ENCODE data around the gene BEX5. TPM values are rescaled to one million over a fixed set of nuclear protein-coding genes. Genes with fewer than 3 reads are reported as not detected.

The BEX5 gene
- total and polyA plus RNA-seq, 2 donors (not counting 3 experiments of a cell fraction or from before 2014, with no cell fraction given), result 0.88 TPM; not detected in 1

- no peak for TF ChIP-seq MYC (IDR thresholded peaks at IDR 0.05; ENCODE audit: low read depth, low read length)
- TF ChIP-seq CTCF (IDR thresholded peaks at IDR 0.05; ENCODE audit: extremely low read depth in 1 of 2, insufficient read depth in 1 of 2, low read depth in 1 of 2, low read length in 2 of 2), result peak in 1 of 2 donors; percentile 6
- Histone ChIP-seq H3K4me3 (replicated peaks in 1 of 3; ENCODE audit: insufficient read depth in 1 of 3, low read depth in 1 of 3, low read length in 3 of 3) (no peak overlapping the region), H3K27ac (ENCODE audit: insufficient read depth, low read depth, low read length) (no peak overlapping the region), H3K36me3 (ENCODE audit: control insufficient read depth in 2 of 2, extremely low read depth in 1 of 2, insufficient read depth in 2 of 2, low read length in 2 of 2) (no peaks in the 10 kb centered on the region), H3K4me1 (ENCODE audit: control insufficient read depth, extremely low read depth, insufficient read depth, low read length) (no peaks in the 10 kb centered on the region), H3K27me3 (ENCODE audit: control insufficient read depth in 2 of 2, insufficient read depth in 2 of 2, low read length in 2 of 2) (peaks cover under 1 to 12% of the 10 kb centered on the region in 2 experiments), H3K9ac (replicated peaks; ENCODE audit: extremely low read depth, insufficient read depth, low read length) (no peak overlapping the region), H3K9me3 (replicated peaks; ENCODE audit: control insufficient read depth, insufficient read depth, low read length) (no peaks in the 10 kb centered on the region), H4K20me1 (replicated peaks; ENCODE audit: control insufficient read depth, extremely low read depth, insufficient read depth, low read length) (no peaks in the 10 kb centered on the region), H2AFZ (ENCODE audit: low read depth, low read length) (no peak overlapping the region), H3K79me2 (ENCODE audit: control insufficient read depth, insufficient read depth, low read length) (no peaks in the 10 kb centered on the region), H3K9me1 (replicated peaks; ENCODE audit: control insufficient read depth, extremely low read depth, insufficient read depth, low read length) (no peaks in the 10 kb centered on the region), H3K4me2 (ENCODE audit: insufficient read depth, low read length) (no peak overlapping the region)
- no TSS peak for BruUV-seq (replicated peaks)
- dilution Hi-C loops (cut with MboI; ENCODE audit: extremely low pct_ligation_motif_present, low sequenced_read_pairs), result no loop called here
- intact Hi-C loops (cut with micrococcal nuclease), result no loop called here
- POLR2A ChIA-PET, result no interaction called here
- DNase-seq (ENCODE audit: low read depth, low spot score) (peak; percentile 14), FAIRE-seq (peak; percentile 86)
- CTCF ChIA-PET, result interaction anchor here (0.7 to 1.4 kb wide), 3 partner anchors 15 to 822 kb away, joined by 3 to 7 read pairs (median 3); no protein-coding TSS in a partner anchor
Observed at GRCh38 chrX:102129473-102129872, 26.3 kb downstream of the BEX5 start.

- no TSS peak for BruUV-seq (replicated peaks)
- no peaks in the 10 kb centered on the region for H4K20me1 ChIP-seq (replicated peaks; ENCODE audit: control insufficient read depth, extremely low read depth, insufficient read depth, low read length)
- H3K9me1 ChIP-seq (replicated peaks; ENCODE audit: control insufficient read depth, extremely low read depth, insufficient read depth, low read length), result no peaks in the 10 kb centered on the region
- dilution Hi-C loops (cut with MboI; ENCODE audit: extremely low pct_ligation_motif_present, low sequenced_read_pairs), result no loop called here
- no peak overlapping the region for H3K9ac ChIP-seq (replicated peaks; ENCODE audit: extremely low read depth, insufficient read depth, low read length)
- H3K27me3 ChIP-seq (ENCODE audit: control insufficient read depth in 2 of 2, insufficient read depth in 2 of 2, low read length in 2 of 2), result peaks cover 2 to 12% of the 10 kb centered on the region in 2 experiments
- intact Hi-C loops (cut with micrococcal nuclease), result no loop called here
- H3K9me3 ChIP-seq (replicated peaks; ENCODE audit: control insufficient read depth, insufficient read depth, low read length), result no peaks in the 10 kb centered on the region
- no peak overlapping the region for H3K4me2 ChIP-seq (ENCODE audit: insufficient read depth, low read length)
- H3K27ac ChIP-seq (ENCODE audit: insufficient read depth, low read depth, low read length), result no peak overlapping the region
- DNase-seq (ENCODE audit: low read depth, low spot score) (no peak), FAIRE-seq (no peak)
- no peaks in the 10 kb centered on the region for H3K36me3 ChIP-seq (ENCODE audit: control insufficient read depth in 2 of 2, extremely low read depth in 1 of 2, insufficient read depth in 2 of 2, low read length in 2 of 2)
- H3K4me1 ChIP-seq (ENCODE audit: control insufficient read depth, extremely low read depth, insufficient read depth, low read length), result no peaks in the 10 kb centered on the region
- no peak overlapping the region for H3K4me3 ChIP-seq (replicated peaks in 1 of 3; ENCODE audit: insufficient read depth in 1 of 3, low read depth in 1 of 3, low read length in 3 of 3)
- no peak overlapping the region for H2AFZ ChIP-seq (ENCODE audit: low read depth, low read length)
- ChIA-PET POLR2A (no interaction called here), CTCF (no interaction called here)
- TF ChIP-seq MAX (IDR thresholded peaks at IDR 0.05; ENCODE audit: insufficient read depth, insufficient read length) (no peak), EZH2 (IDR thresholded peaks at IDR 0.05; ENCODE audit: borderline replicate concordance, low read depth, low read length, severe bottlenecking) (no peak), MYC (IDR thresholded peaks at IDR 0.05; ENCODE audit: low read depth, low read length) (no peak), POLR2A (IDR thresholded peaks at IDR 0.05; ENCODE audit: low read depth, low read length) (no peak), POLR2AphosphoS5 (IDR thresholded peaks at IDR 0.05; ENCODE audit: insufficient read depth, low read depth, low read length) (no peak), GATA2 (IDR thresholded peaks at IDR 0.05; ENCODE audit: insufficient read depth, insufficient read length, low read depth, low read length) (no peak), CTCF (IDR thresholded peaks at IDR 0.05; ENCODE audit: extremely low read depth in 1 of 2, insufficient read depth in 1 of 2, low read depth in 1 of 2, low read length in 2 of 2) (no peak), JUN (IDR thresholded peaks at IDR 0.05; ENCODE audit: borderline replicate concordance, insufficient read depth, insufficient read length, low read depth) (no peak), FOS (IDR thresholded peaks at IDR 0.05; ENCODE audit: borderline replicate concordance, insufficient read depth, low read length) (no peak)
- no peaks in the 10 kb centered on the region for H3K79me2 ChIP-seq (ENCODE audit: control insufficient read depth, insufficient read depth, low read length)
Observed at GRCh38 chrX:102126863-102127262, 28.9 kb downstream of the BEX5 start.
